ENCODE measurements around the gene ASB2. TPM values are rescaled to one million over a fixed set of nuclear protein-coding genes. Genes with fewer than 3 reads are reported as not detected.
A peak's percentile ranks its signal among the peaks of the same experiment; 100 is the strongest.

The ASB2 gene
- total RNA-seq, 1 donor: 0.45 TPM

- TF ChIP-seq CTCF (IDR thresholded peaks at IDR 0.05; ENCODE audit: insufficient read depth, low read length): no peak
- DNase-seq (ENCODE audit: low read depth): peak; percentile 42
- H3K4me3 ChIP-seq (ENCODE audit: low read depth, low read length): no peak overlapping the region
Observed at GRCh38 chr14:94011795-94012194, 35.4 kb upstream of the ASB2 start.

- no peak for DNase-seq (ENCODE audit: low read depth)
- no peak for TF ChIP-seq CTCF (IDR thresholded peaks at IDR 0.05; ENCODE audit: insufficient read depth, low read length)
- H3K4me3 ChIP-seq (ENCODE audit: low read depth, low read length): no peak overlapping the region
Observed at GRCh38 chr14:94010625-94011024, 34.3 kb upstream of the ASB2 start.

GRCh38 chr14:94009767-94010166, 33.4 kb upstream of the ASB2 start:
- TF ChIP-seq CTCF (IDR thresholded peaks at IDR 0.05; ENCODE audit: insufficient read depth, low read length): no peak
- no peak overlapping the region for H3K4me3 ChIP-seq (ENCODE audit: low read depth, low read length)
- peak; percentile 64 for DNase-seq (ENCODE audit: low read depth)

GRCh38 chr14:94008234-94008633, 31.9 kb upstream of the ASB2 start:
- no peak for TF ChIP-seq CTCF (IDR thresholded peaks at IDR 0.05; ENCODE audit: insufficient read depth, low read length)
- H3K4me3 ChIP-seq (ENCODE audit: low read depth, low read length): no peak overlapping the region
- DNase-seq (ENCODE audit: low read depth): no peak

GRCh38 chr14:94005324-94006073, 29.1 kb upstream of the ASB2 start:
- peak; percentile 53 for TF ChIP-seq CTCF (IDR thresholded peaks at IDR 0.05; ENCODE audit: insufficient read depth, low read length)
- no peak for DNase-seq (ENCODE audit: low read depth)
- H3K4me3 ChIP-seq (ENCODE audit: low read depth, low read length): no peak overlapping the region

- TF ChIP-seq CTCF (IDR thresholded peaks at IDR 0.05; ENCODE audit: insufficient read depth, low read length): no peak
- H3K4me3 ChIP-seq (ENCODE audit: low read depth, low read length): no peak overlapping the region
- DNase-seq (ENCODE audit: low read depth): no peak
Observed at GRCh38 chr14:94004015-94004414, 27.6 kb upstream of the ASB2 start.

GRCh38 chr14:94003397-94003796, 27.0 kb upstream of the ASB2 start:
- no peak overlapping the region for H3K4me3 ChIP-seq (ENCODE audit: low read depth, low read length)
- DNase-seq (ENCODE audit: low read depth): no peak

More at GRCh38 chr14:94003397-94003796, 27.0 kb upstream of the ASB2 start:
- no peak for TF ChIP-seq CTCF (IDR thresholded peaks at IDR 0.05; ENCODE audit: insufficient read depth, low read length)
